ENCODE results near the gene CYB561D2.

- TF ChIP-seq, protein P1, sequence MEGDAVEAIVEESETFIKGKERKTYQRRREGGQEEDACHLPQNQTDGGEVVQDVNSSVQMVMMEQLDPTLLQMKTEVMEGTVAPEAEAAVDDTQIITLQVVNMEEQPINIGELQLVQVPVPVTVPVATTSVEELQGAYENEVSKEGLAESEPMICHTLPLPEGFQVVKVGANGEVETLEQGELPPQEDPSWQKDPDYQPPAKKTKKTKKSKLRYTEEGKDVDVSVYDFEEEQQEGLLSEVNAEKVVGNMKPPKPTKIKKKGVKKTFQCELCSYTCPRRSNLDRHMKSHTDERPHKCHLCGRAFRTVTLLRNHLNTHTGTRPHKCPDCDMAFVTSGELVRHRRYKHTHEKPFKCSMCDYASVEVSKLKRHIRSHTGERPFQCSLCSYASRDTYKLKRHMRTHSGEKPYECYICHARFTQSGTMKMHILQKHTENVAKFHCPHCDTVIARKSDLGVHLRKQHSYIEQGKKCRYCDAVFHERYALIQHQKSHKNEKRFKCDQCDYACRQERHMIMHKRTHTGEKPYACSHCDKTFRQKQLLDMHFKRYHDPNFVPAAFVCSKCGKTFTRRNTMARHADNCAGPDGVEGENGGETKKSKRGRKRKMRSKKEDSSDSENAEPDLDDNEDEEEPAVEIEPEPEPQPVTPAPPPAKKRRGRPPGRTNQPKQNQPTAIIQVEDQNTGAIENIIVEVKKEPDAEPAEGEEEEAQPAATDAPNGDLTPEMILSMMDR (IDR thresholded peaks at IDR 0.05): no peak
- TF ChIP-seq POLR2A (IDR thresholded peaks at IDR 0.05): no peak
Observed at GRCh38 chr3:50356553-50356952, 5.9 kb downstream of the CYB561D2 start.
